Measurements from ENCODE around the gene EPS15.

GRCh38 chr1:51324251-51325010 lies 194.6 kb downstream of the EPS15 start:
- no peak for TF ChIP-seq EZH2 (IDR thresholded peaks at IDR 0.05; ENCODE audit: borderline replicate concordance, low read length)
- TF ChIP-seq CTCF (conservative IDR thresholded peaks at IDR 0.05 in 1 of 2, IDR thresholded peaks at IDR 0.05 in 1 of 2; ENCODE audit: extremely low read depth in 1 of 2, insufficient read depth in 1 of 2, low read depth in 1 of 2, low read length in 2 of 2) = no peak

Data from mammary epithelial cell (primary cell).